GM19324 (cell line): ENCODE measurements around the gene CBFA2T3.
"Not testable (repeated sequence)": the region's sequence is repeated elsewhere in the genome, so short reads cannot be mapped to it uniquely, and the experiment has no call there.

Source experiments
- ATAC-seq: cut with Tn5 transposase; IDR thresholded peaks from one replicate; pipeline ENCODE4 v1.9.1; 2021; ENCODE audit warnings: mild to moderate bottlenecking, moderate library complexity; ENCODE audit not compliant: unreplicated experiment, low FRiP score

CBFA2T3 gene

GRCh38 chr16:89013692-89014402 lies 36.8 kb upstream of the CBFA2T3 start:
- ATAC-seq = no peak

GRCh38 chr16:89013111-89013510 lies 36.1 kb upstream of the CBFA2T3 start:
- no peak for ATAC-seq

- no peak for ATAC-seq
Measured at GRCh38 chr16:89012622-89012995, 35.6 kb upstream of the CBFA2T3 start.

GRCh38 chr16:89011909-89012621 lies 35.1 kb upstream of the CBFA2T3 start:
- no peak for ATAC-seq

GRCh38 chr16:89010210-89010925 lies 33.4 kb upstream of the CBFA2T3 start:
- no peak for ATAC-seq

- ATAC-seq = no peak
Measured at GRCh38 chr16:89009343-89010209, 32.6 kb upstream of the CBFA2T3 start.

GRCh38 chr16:89008796-89009195 lies 31.8 kb upstream of the CBFA2T3 start:
- not testable (repeated sequence) for ATAC-seq

GRCh38 chr16:89007371-89008249 lies 30.6 kb upstream of the CBFA2T3 start:
- no peak for ATAC-seq

GRCh38 chr16:89006036-89006752 lies 29.2 kb upstream of the CBFA2T3 start:
- no peak for ATAC-seq

GRCh38 chr16:89005201-89006035 lies 28.4 kb upstream of the CBFA2T3 start:
- ATAC-seq = no peak

GRCh38 chr16:89004209-89004831 lies 27.3 kb upstream of the CBFA2T3 start:
- no peak for ATAC-seq

GRCh38 chr16:89003831-89004208 lies 26.8 kb upstream of the CBFA2T3 start:
- ATAC-seq = no peak

- ATAC-seq = no peak
Measured at GRCh38 chr16:89002851-89003830, 26.1 kb upstream of the CBFA2T3 start.

- ATAC-seq = not testable (repeated sequence)
Measured at GRCh38 chr16:89002081-89002480, 25.1 kb upstream of the CBFA2T3 start.

GRCh38 chr16:89001117-89002027 lies 24.4 kb upstream of the CBFA2T3 start:
- no peak for ATAC-seq
